ENCODE data around the gene PLEKHM3. TPM values are rescaled to one million over a fixed set of nuclear protein-coding genes. Genes with fewer than 3 reads are reported as not detected.
A peak's percentile ranks its signal among the peaks of the same experiment; 100 is the strongest.

PLEKHM3 gene
- total and polyA plus RNA-seq, 2 of the 13 experiments (the other 11 are each of a cell fraction or from before 2014, with no cell fraction given) = 4.5 to 4.7 TPM

GRCh38 chr2:208031608-208032019 lies 6.3 kb upstream of the PLEKHM3 start (continued):
- TF ChIP-seq, protein P1, sequence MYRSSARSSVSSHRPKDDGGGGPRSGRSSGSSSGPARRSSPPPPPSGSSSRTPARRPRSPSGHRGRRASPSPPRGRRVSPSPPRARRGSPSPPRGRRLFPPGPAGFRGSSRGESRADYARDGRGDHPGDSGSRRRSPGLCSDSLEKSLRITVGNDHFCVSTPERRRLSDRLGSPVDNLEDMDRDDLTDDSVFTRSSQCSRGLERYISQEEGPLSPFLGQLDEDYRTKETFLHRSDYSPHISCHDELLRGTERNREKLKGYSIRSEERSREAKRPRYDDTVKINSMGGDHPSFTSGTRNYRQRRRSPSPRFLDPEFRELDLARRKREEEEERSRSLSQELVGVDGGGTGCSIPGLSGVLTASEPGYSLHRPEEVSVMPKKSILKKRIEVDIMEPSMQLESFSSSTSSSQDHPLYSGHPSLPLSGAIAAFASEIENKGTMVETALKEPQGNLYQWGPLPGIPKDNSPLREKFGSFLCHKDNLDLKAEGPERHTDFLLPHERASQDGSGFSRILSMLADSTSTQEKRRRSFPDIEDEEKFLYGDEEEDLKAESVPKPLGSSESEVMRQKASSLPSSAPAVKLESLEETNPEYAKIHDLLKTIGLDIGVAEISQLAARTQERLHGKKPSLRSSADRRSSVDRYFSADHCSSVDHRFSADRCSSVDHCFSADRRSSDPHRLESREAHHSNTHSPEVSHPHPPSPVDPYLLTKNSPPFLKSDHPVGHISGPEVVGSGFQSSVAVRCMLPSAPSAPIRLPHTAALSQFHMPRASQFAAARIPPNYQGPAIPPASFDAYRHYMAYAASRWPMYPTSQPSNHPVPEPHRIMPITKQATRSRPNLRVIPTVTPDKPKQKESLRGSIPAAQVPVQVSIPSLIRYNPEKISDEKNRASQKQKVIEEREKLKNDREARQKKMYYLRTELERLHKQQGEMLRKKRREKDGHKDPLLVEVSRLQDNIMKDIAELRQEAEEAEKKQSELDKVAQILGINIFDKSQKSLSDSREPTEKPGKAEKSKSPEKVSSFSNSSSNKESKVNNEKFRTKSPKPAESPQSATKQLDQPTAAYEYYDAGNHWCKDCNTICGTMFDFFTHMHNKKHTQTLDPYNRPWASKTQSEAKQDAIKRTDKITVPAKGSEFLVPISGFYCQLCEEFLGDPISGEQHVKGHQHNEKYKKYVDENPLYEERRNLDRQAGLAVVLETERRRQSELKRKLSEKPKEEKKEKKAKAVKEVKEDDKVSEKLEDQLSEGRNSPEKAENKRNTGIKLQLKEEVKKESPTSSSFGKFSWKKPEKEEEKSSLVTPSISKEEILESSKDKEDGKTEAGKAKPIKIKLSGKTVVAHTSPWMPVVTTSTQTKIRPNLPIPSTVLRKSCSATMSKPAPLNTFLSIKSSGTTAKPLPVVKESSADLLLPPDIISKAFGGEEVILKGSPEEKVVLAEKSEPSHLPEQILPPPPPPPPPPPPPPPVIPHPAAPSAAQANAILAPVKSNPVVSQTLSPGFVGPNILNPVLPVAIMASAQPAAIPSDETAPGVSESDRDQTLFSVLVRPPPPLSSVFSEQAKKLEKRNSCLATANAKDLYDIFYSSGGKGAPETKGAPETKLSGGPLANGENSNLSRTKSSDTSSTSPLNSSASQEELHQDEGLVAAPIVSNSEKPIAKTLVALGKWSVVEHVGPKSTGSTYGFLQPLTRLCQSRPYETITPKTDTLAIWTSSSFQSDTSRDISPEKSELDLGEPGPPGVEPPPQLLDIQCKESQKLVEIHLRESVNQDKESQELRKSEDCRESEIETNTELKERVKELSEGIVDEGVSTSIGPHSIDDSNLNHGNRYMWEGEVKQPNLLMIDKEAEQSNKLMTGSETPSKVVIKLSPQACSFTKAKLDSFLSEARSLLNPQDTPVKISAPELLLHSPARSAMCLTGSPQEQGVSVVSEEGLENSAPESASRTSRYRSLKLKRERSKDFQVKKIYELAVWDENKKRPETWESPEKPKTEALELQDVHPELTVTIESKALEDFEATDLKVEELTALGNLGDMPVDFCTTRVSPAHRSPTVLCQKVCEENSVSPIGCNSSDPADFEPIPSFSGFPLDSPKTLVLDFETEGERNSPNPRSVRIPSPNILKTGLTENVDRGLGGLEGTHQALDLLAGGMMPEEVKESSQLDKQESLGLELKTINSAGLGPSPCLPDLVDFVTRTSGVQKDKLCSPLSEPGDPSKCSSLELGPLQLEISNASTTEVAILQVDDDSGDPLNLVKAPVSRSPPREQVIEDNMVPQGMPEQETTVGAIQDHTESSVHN (CRISPR knock-in tag; IDR thresholded peaks at IDR 0.05) = no peak
- TF ChIP-seq MBD4 (IDR thresholded peaks at IDR 0.05; ENCODE audit: borderline replicate concordance, low read length) (0 out of 2 replicates have a peak, but pooled peaks have one; percentile 40), ZBTB49 (CRISPR knock-in tag; IDR thresholded peaks at IDR 0.05; ENCODE audit: borderline replicate concordance) (no peak), ZNF644 (CRISPR knock-in tag; IDR thresholded peaks at IDR 0.05; ENCODE audit: low read depth) (no peak; the same call in 1 of the 2 replicates), SKIL (CRISPR knock-in tag; IDR thresholded peaks at IDR 0.05; ENCODE audit: borderline replicate concordance) (peak; percentile 54; the same call in 1 of the 2 replicates), ZSCAN12 (CRISPR knock-in tag; IDR thresholded peaks at IDR 0.05) (no peak), FOXO1 (CRISPR knock-in tag; IDR thresholded peaks at IDR 0.05) (peak; percentile 89), DPF2 (CRISPR knock-in tag; IDR thresholded peaks at IDR 0.05; ENCODE audit: borderline replicate concordance, low read depth) (peak; percentile 47; the same call in 1 of the 2 replicates), IRF2 (CRISPR knock-in tag; IDR thresholded peaks at IDR 0.05) (peak; percentile 80; the same call in 1 of the 2 replicates)
- TF ChIP-seq, protein P2, sequence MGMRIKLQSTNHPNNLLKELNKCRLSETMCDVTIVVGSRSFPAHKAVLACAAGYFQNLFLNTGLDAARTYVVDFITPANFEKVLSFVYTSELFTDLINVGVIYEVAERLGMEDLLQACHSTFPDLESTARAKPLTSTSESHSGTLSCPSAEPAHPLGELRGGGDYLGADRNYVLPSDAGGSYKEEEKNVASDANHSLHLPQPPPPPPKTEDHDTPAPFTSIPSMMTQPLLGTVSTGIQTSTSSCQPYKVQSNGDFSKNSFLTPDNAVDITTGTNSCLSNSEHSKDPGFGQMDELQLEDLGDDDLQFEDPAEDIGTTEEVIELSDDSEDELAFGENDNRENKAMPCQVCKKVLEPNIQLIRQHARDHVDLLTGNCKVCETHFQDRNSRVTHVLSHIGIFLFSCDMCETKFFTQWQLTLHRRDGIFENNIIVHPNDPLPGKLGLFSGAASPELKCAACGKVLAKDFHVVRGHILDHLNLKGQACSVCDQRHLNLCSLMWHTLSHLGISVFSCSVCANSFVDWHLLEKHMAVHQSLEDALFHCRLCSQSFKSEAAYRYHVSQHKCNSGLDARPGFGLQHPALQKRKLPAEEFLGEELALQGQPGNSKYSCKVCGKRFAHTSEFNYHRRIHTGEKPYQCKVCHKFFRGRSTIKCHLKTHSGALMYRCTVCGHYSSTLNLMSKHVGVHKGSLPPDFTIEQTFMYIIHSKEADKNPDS (CRISPR knock-in tag; IDR thresholded peaks at IDR 0.05) = no peak
- TF ChIP-seq, protein P3, sequence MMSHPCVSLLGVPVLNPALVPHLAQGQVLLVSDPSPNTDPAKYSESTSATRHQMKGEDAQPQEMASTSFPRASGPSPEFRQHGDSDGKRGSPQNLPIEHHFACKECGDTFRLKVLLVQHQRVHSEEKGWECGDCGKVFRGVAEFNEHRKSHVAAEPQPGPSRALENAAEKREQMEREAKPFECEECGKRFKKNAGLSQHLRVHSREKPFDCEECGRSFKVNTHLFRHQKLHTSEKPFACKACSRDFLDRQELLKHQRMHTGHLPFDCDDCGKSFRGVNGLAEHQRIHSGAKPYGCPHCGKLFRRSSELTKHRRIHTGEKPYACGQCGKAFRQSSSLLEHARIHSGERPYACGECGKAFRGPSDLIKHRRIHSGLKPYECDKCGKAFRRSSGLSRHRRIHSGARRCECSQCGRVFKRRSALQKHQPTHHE (CRISPR knock-in tag; IDR thresholded peaks at IDR 0.05; ENCODE audit: borderline replicate concordance) = no peak

Measured in HepG2 (cell line).